ENCODE data around the gene LRRIQ4.

Gene LRRIQ4

DNA sequence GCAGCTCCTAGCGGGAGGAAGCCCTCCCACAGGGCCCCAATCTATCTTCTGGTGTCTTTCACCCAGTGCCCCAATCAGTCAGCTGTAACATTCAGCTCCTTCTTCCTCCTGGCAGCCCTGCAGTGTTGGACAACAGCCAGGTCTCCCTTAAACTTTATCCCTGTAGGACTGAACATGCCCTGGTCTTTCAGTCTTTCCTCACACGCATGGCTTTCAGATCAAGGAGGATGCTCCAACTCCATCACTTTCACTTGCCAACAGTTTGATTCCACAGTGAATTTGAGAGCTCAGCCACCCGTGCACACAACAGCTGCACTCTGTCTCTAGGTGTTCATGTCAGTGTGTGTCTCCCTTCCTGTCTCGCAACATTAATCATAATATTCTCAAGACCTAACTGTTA is 28.5 kb downstream of the LRRIQ4 start:
- TF ChIP-seq, protein P1, sequence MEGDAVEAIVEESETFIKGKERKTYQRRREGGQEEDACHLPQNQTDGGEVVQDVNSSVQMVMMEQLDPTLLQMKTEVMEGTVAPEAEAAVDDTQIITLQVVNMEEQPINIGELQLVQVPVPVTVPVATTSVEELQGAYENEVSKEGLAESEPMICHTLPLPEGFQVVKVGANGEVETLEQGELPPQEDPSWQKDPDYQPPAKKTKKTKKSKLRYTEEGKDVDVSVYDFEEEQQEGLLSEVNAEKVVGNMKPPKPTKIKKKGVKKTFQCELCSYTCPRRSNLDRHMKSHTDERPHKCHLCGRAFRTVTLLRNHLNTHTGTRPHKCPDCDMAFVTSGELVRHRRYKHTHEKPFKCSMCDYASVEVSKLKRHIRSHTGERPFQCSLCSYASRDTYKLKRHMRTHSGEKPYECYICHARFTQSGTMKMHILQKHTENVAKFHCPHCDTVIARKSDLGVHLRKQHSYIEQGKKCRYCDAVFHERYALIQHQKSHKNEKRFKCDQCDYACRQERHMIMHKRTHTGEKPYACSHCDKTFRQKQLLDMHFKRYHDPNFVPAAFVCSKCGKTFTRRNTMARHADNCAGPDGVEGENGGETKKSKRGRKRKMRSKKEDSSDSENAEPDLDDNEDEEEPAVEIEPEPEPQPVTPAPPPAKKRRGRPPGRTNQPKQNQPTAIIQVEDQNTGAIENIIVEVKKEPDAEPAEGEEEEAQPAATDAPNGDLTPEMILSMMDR (IDR thresholded peaks at IDR 0.05; ENCODE audit: low read depth, low read length): no peak
- H3K4me3 ChIP-seq (ENCODE audit: low read depth, low read length): no peak overlapping the region

GRCh38 chr3:169842960-169843359 is 30.3 kb downstream of the LRRIQ4 start:
- TF ChIP-seq, protein P1 (IDR thresholded peaks at IDR 0.05; ENCODE audit: low read depth, low read length): no peak
- no peak overlapping the region for H3K4me3 ChIP-seq (ENCODE audit: low read depth, low read length)

GRCh38 chr3:169846458-169847193 is 34.0 kb downstream of the LRRIQ4 start:
- H3K4me3 ChIP-seq (ENCODE audit: low read depth, low read length): no peak overlapping the region
- TF ChIP-seq, protein P1 (IDR thresholded peaks at IDR 0.05; ENCODE audit: low read depth, low read length): no peak

- TF ChIP-seq, protein P1 (IDR thresholded peaks at IDR 0.05; ENCODE audit: low read depth, low read length): no peak
- no peak overlapping the region for H3K4me3 ChIP-seq (ENCODE audit: low read depth, low read length)
Measured at GRCh38 chr3:169847896-169848295, 35.2 kb downstream of the LRRIQ4 start.

DNA sequence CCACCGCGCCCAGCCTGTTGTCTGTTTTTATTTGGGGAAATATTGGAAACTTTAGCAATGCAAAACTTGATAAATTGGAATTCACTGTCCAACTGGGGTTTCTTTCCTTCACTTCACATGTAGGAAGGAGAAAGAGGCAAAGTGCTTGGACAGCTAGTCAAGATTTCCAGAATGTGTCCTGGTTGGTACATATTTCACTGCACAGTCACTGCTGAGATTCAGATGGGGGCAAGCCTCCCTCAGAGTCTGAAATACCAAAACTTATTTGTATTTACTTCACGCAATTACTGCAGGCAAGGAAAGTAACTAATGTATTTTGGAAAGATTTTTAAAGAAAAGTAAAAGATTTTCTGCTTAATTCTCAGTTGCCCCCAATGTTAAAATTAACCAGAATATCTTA is 36.1 kb downstream of the LRRIQ4 start:
- no peak overlapping the region for H3K4me3 ChIP-seq (ENCODE audit: low read depth, low read length)
- TF ChIP-seq, protein P1 (IDR thresholded peaks at IDR 0.05; ENCODE audit: low read depth, low read length): no peak

DNA sequence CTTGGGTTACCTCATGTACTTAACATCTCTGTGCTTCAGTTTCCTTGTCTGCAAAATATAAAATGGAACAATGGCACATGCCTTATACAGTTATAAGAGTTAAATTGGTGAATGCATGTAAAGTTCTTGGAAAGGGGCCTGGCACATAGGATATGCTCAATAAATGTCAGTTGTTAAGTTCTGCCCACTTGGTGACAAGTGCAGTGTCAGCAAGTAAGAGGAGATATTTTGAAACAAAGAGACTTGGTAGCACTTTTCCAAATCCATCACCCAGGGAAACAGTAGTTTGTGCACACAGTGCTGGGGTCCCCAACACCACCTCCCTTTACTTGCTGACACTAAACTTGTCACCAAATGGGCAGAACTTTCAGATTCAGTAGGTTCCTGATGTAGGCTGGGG is 37.9 kb downstream of the LRRIQ4 start:
- TF ChIP-seq, protein P1 (IDR thresholded peaks at IDR 0.05; ENCODE audit: low read depth, low read length): no peak
- H3K4me3 ChIP-seq (ENCODE audit: low read depth, low read length): no peak overlapping the region

DNA sequence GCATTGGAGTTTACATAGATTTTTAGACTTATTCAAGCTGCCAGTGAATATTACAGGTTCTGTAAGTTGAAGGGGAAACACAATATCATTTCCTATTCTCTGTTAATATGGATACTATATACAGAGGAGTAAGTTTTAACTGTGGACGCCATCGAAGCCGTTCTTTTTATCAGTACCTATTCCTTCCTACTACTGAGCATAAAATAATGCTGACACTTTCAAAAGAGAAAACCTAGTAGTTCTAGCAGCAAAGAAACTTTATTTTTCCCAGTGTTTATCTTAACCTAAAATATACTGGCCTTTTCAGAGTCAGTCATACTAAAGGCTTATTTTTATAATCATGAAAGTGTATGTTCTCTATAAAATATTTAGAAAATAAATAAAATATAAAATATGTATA is 42.8 kb downstream of the LRRIQ4 start:
- no peak overlapping the region for H3K4me3 ChIP-seq (ENCODE audit: low read depth, low read length)
- TF ChIP-seq, protein P1 (IDR thresholded peaks at IDR 0.05; ENCODE audit: low read depth, low read length): no peak

Measured in WI38 (cell line).